Lower leg skin (tissue), 4 donors: ENCODE results near the gene AFF1. TPM values are rescaled to one million over a fixed set of nuclear protein-coding genes. Genes with fewer than 3 reads are reported as not detected.

Experiments used
- DNase-seq, 2 donors: peaks; one replicate each; pipeline ENCODE4 v3.0.0-alpha.2; 2019; ENCODE audit warnings: low spot score in 2 of 2
- H3K4me3 ChIP-seq: fragments of 200-600 bp; sonication (generic); 2 replicates; pipeline ENCODE4 v1.5.1; 2017; ENCODE audit warnings: mild to moderate bottlenecking, low read depth; ENCODE audit not compliant: poor library complexity, severe bottlenecking
- CTCF ChIP-seq, 3 donors: fragments of 450-650 bp; IDR thresholded peaks; one replicate each; pipeline ENCODE4 v1.5.1; 2016; ENCODE audit warnings: antibody characterized with exemption in 3 of 3, mild to moderate bottlenecking in 3 of 3, moderate library complexity in 2 of 3
- POLR2A ChIP-seq, 2 donors: fragments of 450-650 bp; IDR thresholded peaks; one replicate each; pipeline ENCODE4 v1.6.1; 2016 to 2017; ENCODE audit warnings: antibody characterized with exemption in 2 of 2, mild to moderate bottlenecking in 1 of 2, moderate library complexity in 1 of 2
- WGBS, 2 donors: methylation state at CpG; one replicate each; pipeline ENCODE4 v1.1.5; 2018; 5-methylcytosine and 5-hydroxymethylcytosine counted together
- intact Hi-C: fragments of 100-400 bp; cut with DNase I; formaldehyde crosslinking; loops from one replicate; pipeline ENCODE4 v1.15.0; 2023; ENCODE audit warnings: low total_unique reads
- total RNA-seq, 4 donors: library from RNA; depleted of rRNA; stranded (reverse); fragments of >200 nt; gene quantifications; one replicate each; pipeline ENCODE4 v1.1.0, GENCODE V29; 2016

AFF1 gene
- total RNA-seq, 4 donors from 2014 or later = 58.1 to 107 (median 71.2) TPM

DNA sequence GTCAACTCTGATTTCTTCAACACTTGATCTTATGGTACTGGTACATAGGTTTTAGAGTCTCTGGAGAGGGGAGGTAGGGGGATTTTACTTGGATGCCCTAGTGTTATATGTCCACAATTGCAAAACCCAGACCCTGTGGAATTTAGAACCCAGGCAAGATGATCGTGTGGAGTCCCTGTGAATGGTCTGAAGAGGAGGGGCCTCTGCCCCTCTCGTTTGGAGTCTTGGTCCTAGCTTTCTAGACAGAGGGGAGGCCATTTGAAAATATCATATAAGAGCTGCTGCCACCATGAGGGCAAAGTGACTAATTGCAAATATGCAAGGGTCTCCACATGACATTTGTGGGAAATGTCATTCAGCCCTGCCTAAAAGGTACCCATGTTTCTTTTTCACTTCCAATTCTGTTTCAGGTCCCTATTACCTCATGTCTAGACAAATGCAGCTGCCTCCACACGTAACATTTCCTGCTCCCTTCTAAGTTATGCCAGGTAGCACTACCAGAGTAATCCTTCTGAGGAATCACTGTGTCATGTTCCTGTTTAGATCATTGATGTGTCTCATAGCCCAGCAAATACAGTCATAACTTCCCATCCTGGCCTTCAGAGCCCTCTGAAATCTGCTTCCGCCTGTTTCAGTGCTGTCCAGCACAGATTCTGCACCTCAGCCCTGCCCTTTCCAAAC lies 158.8 kb downstream of the AFF1 start:
- peak in 1 of 3 donors; percentile 18 for TF ChIP-seq CTCF (IDR thresholded peaks at IDR 0.05)
- TF ChIP-seq POLR2A (IDR thresholded peaks at IDR 0.05) = no peak
- intact Hi-C loops = loop anchor here (10.0 kb wide), 1 partner anchor 169 kb away; no protein-coding TSS in a partner anchor
- no peak for DNase-seq
- H3K4me3 ChIP-seq = no peak overlapping the region
- WGBS, 2 donors = 28% methylated on average over 4 of the region's 4 CpGs

GRCh38 chr4:87097075-87097474 lies 162.3 kb downstream of the AFF1 start:
- no peak for DNase-seq
- TF ChIP-seq POLR2A (IDR thresholded peaks at IDR 0.05) (no peak), CTCF (IDR thresholded peaks at IDR 0.05) (no peak)
- 34 to 47% methylated on average over 4 of the region's 4 CpGs for WGBS, 2 donors
- no peak overlapping the region for H3K4me3 ChIP-seq
- intact Hi-C loops = loop anchor here (10.0 kb wide), 1 partner anchor 172 kb away; no protein-coding TSS in a partner anchor

DNA sequence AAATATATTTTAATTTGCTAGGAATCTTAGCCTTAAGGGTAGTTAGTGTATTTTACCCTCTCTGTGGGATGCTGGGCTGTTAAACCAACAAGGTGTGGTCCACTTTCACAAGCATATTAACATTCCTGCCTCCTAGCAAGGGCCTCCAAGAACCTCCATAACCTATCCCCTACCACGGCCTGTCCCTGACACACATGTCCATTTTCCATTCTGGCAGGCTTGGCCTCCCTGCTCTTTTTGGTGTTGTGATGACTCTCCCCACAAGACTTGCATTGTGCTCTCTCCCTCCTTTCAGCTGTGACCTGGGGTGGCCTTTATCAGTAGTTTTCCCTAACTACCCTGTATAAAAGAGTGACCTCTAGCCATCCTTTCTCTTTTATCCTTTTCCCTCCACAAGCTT lies 165.4 kb downstream of the AFF1 start:
- DNase-seq = no peak
- intact Hi-C loops = no loop called here
- 79 to 90% methylated on average over 1 of the region's 1 CpG for WGBS, 2 donors
- H3K4me3 ChIP-seq = no peak overlapping the region
- TF ChIP-seq CTCF (IDR thresholded peaks at IDR 0.05) (no peak), POLR2A (IDR thresholded peaks at IDR 0.05) (no peak)

GRCh38 chr4:87101543-87102199 lies 166.9 kb downstream of the AFF1 start:
- intact Hi-C loops = no loop called here
- WGBS, 2 donors = 45 to 70% methylated on average over 7 of the region's 7 CpGs
- H3K4me3 ChIP-seq = no peak overlapping the region
- DNase-seq = no peak
- TF ChIP-seq POLR2A (IDR thresholded peaks at IDR 0.05) (no peak), CTCF (IDR thresholded peaks at IDR 0.05) (no peak)

GRCh38 chr4:87103086-87103485 lies 168.3 kb downstream of the AFF1 start:
- H3K4me3 ChIP-seq = no peak overlapping the region
- DNase-seq = no peak
- 34 to 51% methylated on average over 1 of the region's 1 CpG for WGBS, 2 donors
- intact Hi-C loops = no loop called here
- no peak for TF ChIP-seq CTCF (IDR thresholded peaks at IDR 0.05)
- no peak for TF ChIP-seq POLR2A (IDR thresholded peaks at IDR 0.05)
